OCI-LY1 (cell line): ENCODE data around the gene TAS2R19.
"Not testable (repeated sequence)": the region's sequence is repeated elsewhere in the genome, so short reads cannot be mapped to it uniquely, and the experiment has no call there.

Experiments used
- CTCF ChIP-seq: fragments of 200-600 bp; sonication (generic), shearing (Covaris generic); IDR thresholded peaks from 2 replicates; pipeline ENCODE4 v1.5.1; 2017; ENCODE audit warnings: mild to moderate bottlenecking, antibody characterized with exemption, low read length, moderate library complexity, mixed read lengths
- EZH2 ChIP-seq: fragments of 200-600 bp; sonication (generic), shearing (Covaris generic); IDR thresholded peaks from 2 replicates; pipeline ENCODE4 v1.8.0; 2017; ENCODE audit warnings: borderline replicate concordance, mixed run types, mild to moderate bottlenecking, antibody characterized with exemption, low read length, moderate library complexity, mixed read lengths

GRCh38 chr12:11041366-11041765, 18.9 kb upstream of the TAS2R19 start:
- not testable (repeated sequence) for TF ChIP-seq CTCF, EZH2
